ENCODE measurements around the gene SGSM2.
"Not testable (repeated sequence)": the region's sequence is repeated elsewhere in the genome, so short reads cannot be mapped to it uniquely, and the experiment has no call there.

Gene SGSM2

GRCh38 chr17:2312736-2313135 lies 24.6 kb upstream of the SGSM2 start:
- no peak for ATAC-seq
- no peak for TF ChIP-seq ZFP30 (CRISPR knock-in tag; IDR thresholded peaks at IDR 0.05)
- no peak for TF ChIP-seq ARNTL (CRISPR knock-in tag; IDR thresholded peaks at IDR 0.05; ENCODE audit: borderline replicate concordance, low read depth)
- no peak for TF ChIP-seq CSRNP3 (CRISPR knock-in tag; IDR thresholded peaks at IDR 0.05)
- TF ChIP-seq CSDC2 (CRISPR knock-in tag; IDR thresholded peaks at IDR 0.05), result no peak
- TF ChIP-seq ZNF8 (CRISPR knock-in tag; IDR thresholded peaks at IDR 0.05), result no peak

DNA sequence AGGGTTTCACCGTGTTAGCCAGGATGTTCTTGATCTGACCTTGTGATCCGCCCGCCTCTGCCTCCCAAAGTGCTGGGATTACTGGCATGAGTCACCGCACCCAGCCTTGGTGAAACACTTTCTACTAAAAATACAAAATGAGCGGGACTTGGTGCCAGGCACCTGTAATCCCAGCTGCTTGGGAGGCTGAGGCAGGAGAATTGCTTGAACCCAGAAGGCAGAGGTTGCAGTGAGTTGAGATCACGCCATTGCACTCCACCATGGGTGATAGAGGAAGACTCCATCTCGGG lies 20.4 kb upstream of the SGSM2 start:
- not testable (repeated sequence) for ATAC-seq

DNA sequence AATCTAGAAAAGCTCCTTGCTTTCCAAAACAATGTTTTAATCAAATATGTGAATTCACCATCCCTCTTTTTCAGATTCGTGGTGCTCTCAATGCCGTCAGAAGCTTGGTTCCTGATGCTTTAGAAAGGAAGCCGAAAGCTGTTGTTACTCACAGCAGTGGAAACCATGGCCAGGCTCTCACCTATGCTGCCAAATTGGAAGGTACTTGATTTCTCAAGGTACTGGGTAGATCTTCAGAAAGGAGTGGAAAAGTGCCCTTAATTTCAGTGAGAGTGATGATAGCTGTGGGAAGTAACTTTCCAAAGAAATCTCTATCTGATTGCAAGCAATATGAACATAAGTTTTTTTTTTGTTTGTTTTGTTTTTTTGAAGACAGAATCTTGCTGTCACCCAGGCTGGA lies 19.5 kb upstream of the SGSM2 start:
- ATAC-seq, result no peak

GRCh38 chr17:2319051-2319450 lies 18.2 kb upstream of the SGSM2 start:
- TF ChIP-seq ZNF70 (CRISPR knock-in tag; IDR thresholded peaks at IDR 0.05), result no peak
- no peak for TF ChIP-seq ESRRG (CRISPR knock-in tag; IDR thresholded peaks at IDR 0.05)
- no peak for TF ChIP-seq ISL1 (CRISPR knock-in tag; IDR thresholded peaks at IDR 0.05)
- ATAC-seq, result no peak; the same call in 2 of the 3 replicates

More for the DNA sequence above, 19.5 kb upstream of the SGSM2 start:
- TF ChIP-seq CSRNP3 (CRISPR knock-in tag; IDR thresholded peaks at IDR 0.05) (no peak), ISL1 (CRISPR knock-in tag; IDR thresholded peaks at IDR 0.05) (no peak), ZNF8 (CRISPR knock-in tag; IDR thresholded peaks at IDR 0.05) (no peak), CREB5 (CRISPR knock-in tag; IDR thresholded peaks at IDR 0.05; ENCODE audit: low read depth) (no peak), RARB (CRISPR knock-in tag; IDR thresholded peaks at IDR 0.05) (no peak), ZFP3 (CRISPR knock-in tag; IDR thresholded peaks at IDR 0.05) (no peak), TOX (CRISPR knock-in tag; IDR thresholded peaks at IDR 0.05; ENCODE audit: borderline replicate concordance) (no peak), ESRRG (CRISPR knock-in tag; IDR thresholded peaks at IDR 0.05) (no peak), OSR1 (CRISPR knock-in tag; IDR thresholded peaks at IDR 0.05) (no peak), PPARA (CRISPR knock-in tag; IDR thresholded peaks at IDR 0.05; ENCODE audit: borderline replicate concordance) (no peak), BACH2 (CRISPR knock-in tag; IDR thresholded peaks at IDR 0.05; ENCODE audit: borderline replicate concordance) (no peak), GLIS3 (CRISPR knock-in tag; IDR thresholded peaks at IDR 0.05) (no peak)
- TF ChIP-seq, protein P1, sequence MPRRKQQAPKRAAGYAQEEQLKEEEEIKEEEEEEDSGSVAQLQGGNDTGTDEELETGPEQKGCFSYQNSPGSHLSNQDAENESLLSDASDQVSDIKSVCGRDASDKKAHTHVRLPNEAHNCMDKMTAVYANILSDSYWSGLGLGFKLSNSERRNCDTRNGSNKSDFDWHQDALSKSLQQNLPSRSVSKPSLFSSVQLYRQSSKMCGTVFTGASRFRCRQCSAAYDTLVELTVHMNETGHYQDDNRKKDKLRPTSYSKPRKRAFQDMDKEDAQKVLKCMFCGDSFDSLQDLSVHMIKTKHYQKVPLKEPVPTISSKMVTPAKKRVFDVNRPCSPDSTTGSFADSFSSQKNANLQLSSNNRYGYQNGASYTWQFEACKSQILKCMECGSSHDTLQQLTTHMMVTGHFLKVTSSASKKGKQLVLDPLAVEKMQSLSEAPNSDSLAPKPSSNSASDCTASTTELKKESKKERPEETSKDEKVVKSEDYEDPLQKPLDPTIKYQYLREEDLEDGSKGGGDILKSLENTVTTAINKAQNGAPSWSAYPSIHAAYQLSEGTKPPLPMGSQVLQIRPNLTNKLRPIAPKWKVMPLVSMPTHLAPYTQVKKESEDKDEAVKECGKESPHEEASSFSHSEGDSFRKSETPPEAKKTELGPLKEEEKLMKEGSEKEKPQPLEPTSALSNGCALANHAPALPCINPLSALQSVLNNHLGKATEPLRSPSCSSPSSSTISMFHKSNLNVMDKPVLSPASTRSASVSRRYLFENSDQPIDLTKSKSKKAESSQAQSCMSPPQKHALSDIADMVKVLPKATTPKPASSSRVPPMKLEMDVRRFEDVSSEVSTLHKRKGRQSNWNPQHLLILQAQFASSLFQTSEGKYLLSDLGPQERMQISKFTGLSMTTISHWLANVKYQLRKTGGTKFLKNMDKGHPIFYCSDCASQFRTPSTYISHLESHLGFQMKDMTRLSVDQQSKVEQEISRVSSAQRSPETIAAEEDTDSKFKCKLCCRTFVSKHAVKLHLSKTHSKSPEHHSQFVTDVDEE (CRISPR knock-in tag; IDR thresholded peaks at IDR 0.05), result no peak
- TF ChIP-seq, protein P2, sequence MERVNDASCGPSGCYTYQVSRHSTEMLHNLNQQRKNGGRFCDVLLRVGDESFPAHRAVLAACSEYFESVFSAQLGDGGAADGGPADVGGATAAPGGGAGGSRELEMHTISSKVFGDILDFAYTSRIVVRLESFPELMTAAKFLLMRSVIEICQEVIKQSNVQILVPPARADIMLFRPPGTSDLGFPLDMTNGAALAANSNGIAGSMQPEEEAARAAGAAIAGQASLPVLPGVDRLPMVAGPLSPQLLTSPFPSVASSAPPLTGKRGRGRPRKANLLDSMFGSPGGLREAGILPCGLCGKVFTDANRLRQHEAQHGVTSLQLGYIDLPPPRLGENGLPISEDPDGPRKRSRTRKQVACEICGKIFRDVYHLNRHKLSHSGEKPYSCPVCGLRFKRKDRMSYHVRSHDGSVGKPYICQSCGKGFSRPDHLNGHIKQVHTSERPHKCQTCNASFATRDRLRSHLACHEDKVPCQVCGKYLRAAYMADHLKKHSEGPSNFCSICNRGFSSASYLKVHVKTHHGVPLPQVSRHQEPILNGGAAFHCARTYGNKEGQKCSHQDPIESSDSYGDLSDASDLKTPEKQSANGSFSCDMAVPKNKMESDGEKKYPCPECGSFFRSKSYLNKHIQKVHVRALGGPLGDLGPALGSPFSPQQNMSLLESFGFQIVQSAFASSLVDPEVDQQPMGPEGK (CRISPR knock-in tag; IDR thresholded peaks at IDR 0.05; ENCODE audit: borderline replicate concordance), result no peak

GRCh38 chr17:2321399-2321798 lies 15.9 kb upstream of the SGSM2 start:
- no peak for ATAC-seq
- TF ChIP-seq ZFP30 (CRISPR knock-in tag; IDR thresholded peaks at IDR 0.05) (no peak), POU6F1 (CRISPR knock-in tag; IDR thresholded peaks at IDR 0.05; ENCODE audit: borderline replicate concordance, low read depth) (no peak), CSRNP3 (CRISPR knock-in tag; IDR thresholded peaks at IDR 0.05) (no peak), BACH2 (CRISPR knock-in tag; IDR thresholded peaks at IDR 0.05; ENCODE audit: borderline replicate concordance) (no peak), TOX (CRISPR knock-in tag; IDR thresholded peaks at IDR 0.05; ENCODE audit: borderline replicate concordance) (no peak), SNAI2 (CRISPR knock-in tag; IDR thresholded peaks at IDR 0.05) (no peak), CREB5 (CRISPR knock-in tag; IDR thresholded peaks at IDR 0.05; ENCODE audit: low read depth) (no peak), OSR1 (CRISPR knock-in tag; IDR thresholded peaks at IDR 0.05) (no peak), TCF4 (CRISPR knock-in tag; IDR thresholded peaks at IDR 0.05; ENCODE audit: borderline replicate concordance) (no peak), GLIS3 (CRISPR knock-in tag; IDR thresholded peaks at IDR 0.05) (no peak)
